ENCODE measurements around the gene NT5DC2.

The NT5DC2 gene

DNA sequence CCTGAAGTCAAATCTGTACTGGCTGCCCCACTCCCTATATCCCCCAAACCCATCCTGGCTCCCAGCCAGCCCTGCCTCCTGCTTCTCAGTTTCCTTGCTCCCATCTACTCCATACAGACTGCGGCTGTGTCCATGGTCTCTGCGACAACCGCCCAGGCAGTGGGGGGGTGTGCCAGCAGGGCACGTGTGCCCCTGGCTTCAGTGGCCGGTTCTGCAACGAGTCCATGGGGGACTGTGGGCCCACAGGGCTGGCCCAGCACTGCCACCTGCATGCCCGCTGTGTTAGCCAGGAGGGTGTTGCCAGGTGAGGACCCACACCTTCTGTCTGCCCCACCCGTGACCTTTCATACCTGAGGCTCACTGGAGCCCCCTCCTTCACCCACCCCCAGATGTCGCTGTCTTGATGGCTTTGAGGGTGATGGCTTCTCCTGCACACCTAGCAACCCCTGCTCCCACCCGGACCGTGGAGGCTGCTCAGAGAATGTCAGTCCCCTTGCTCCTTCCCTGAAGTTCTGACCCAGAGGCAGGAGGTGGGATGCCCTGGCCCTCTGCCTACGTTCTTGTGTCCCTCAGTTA is 23.8 kb downstream of the NT5DC2 start:
- no peak for DNase-seq (ENCODE audit: low read depth)

DNA sequence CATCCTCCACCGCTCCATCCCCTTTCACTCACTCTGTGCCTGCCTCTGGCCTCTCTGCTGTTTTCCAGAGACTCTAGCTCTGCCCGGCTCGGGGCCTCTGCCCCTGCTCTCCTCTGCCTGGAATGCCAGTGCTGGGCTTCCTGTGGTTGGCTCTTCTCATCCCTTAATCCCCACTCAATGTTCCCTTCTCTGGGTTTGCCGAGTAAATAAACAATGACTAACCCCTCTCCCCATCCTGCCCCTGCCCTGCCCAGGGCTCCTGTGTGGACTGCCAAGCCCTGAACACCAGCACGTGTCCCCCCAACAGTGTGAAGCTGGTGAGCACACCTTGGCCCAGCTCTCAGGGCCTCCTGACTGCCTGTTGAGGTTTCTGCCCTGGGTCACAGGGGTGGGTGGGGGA is 26.3 kb downstream of the NT5DC2 start:
- no peak for DNase-seq (ENCODE audit: low read depth)

DNA sequence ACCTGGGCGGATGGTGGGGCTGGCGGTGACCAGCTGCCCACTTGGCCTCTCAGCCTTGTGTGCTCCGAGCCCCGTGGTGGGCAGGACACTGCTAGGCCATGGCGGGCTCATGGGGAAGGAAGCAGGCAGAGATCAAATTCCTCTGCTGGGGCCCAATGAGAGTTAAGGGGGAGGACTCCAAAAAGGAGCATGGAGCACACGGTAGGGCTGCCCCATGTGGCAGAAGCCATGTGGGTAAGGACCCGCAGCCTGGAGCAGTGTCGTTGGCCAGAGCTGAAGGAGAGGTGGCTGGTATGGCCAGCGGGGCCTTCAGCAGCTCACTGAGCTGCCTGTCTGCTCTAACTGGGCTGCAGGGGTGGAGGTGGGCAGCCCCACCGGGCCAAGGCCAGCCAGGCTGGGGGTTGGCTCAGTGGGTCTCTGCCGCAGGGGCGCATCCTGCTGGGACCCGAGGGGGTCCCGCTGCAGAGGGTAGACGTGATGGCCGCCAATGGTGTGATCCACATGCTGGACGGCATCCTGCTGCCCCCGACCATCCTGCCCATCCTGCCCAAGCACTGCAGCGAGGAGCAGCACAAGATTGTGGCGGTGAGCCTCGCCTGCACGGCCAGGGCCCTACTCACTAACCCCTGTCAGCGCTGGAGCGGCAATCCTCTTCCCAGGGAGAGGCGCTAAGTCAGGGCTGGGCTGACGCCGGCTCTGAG is 27.2 kb downstream of the NT5DC2 start:
- DNase-seq (ENCODE audit: low read depth): no peak

DNA sequence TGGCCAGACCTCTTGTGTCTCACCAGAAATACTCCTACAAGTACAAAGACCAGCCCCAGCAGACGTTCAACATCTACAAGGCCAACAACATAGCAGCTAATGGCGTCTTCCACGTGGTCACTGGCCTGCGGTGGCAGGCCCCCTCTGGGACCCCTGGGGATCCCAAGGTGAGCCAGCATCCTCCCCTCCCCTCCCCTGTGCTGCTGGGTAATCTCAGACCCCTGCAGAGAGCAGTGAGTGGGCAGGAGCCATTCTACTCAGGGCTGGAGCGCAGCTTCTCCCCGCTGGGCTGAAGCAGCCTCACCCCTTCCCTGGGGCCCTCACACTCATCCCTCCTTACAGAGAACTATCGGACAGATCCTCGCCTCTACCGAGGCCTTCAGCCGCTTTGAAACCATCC is 28.7 kb downstream of the NT5DC2 start:
- no peak for DNase-seq (ENCODE audit: low read depth)

DNA sequence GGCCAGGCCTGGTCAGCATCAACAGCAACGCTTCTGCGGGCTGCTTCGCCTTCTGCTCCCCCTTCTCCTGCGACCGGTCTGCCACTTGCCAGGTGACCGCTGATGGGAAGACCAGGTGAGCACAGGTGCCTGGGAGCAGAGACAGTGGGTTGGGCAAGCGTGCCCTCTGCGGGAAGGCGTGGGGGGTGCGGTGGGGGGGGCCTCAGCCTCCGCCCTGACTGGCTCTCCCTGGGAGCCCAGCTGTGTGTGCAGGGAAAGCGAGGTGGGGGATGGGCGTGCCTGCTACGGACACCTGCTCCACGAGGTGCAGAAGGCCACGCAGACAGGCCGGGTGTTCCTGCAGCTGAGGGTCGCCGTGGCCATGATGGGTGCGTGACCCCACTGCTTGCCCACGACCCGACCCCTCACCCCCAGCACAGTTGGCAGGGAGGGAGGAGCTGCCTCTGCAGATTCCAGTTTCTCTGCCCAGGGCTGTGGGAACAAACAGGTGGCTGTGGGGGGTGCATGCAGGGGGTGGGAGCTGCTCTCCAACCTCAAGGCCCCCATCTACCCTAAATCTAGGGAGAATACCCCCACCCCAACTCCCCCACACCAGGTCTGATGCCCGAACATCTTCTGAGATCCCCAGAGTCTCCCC is 29.8 kb downstream of the NT5DC2 start:
- no peak for DNase-seq (ENCODE audit: low read depth)

DNA sequence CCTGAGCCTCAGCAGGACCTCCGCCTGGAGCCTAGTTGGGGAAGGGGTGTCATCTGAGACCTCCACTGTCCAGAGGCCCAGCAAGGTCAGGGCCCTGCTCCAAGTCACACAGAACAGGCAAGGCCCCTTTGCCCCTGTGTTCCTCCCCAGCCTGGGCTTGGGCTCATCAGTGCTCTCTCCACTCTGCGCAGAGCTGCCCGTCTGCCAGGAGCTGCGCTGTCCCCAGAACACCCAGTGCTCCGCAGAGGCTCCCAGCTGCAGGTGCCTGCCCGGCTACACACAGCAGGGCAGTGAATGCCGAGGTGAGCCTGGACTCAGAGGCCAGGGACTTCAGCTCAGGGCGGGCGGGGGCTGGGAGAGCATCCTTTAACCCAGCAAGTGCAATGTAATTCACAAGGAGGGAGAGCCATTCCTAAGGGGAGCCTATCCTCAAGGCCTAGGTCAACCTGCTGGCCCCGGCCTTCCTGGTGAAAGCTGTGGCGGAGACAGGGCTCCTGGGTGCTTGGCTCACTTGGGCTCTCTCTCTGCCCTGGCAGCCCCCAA is 30.8 kb downstream of the NT5DC2 start:
- no peak for DNase-seq (ENCODE audit: low read depth)

DNA sequence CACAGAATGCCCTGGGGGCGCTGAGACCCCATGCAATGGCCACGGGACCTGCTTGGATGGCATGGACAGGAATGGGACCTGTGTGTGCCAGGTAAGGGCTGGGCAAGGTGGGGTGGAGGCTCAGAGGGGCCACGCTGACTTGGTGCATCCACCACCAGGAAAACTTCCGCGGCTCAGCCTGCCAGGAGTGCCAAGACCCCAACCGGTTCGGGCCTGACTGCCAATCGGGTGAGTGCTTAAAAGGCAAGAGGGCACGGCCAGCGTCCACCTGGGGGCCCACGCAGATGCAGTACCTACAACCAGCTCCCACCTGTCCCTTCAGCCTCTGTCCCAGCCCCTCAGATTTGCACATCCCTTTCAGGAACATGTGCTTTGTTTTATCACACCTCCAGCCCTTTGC is 31.7 kb downstream of the NT5DC2 start:
- no peak for DNase-seq (ENCODE audit: low read depth)

DNA sequence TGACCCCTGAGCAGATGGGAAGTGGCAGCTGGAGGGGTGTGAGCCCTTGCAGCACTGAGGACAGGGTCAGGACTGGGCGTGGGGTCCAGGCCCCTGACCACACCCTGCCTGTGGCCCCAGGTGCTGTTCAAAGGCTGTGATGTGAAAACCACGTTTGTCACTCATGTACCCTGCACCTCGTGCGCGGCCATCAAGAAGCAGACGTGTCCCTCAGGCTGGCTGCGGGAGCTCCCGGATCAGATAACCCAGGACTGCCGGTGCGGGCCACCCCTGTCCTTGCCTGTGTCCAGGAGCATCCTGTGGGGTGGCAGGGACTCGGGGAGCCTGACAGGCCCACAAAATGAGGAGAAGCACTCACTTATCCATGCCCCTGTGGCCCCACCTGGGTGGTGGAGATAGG is 32.6 kb downstream of the NT5DC2 start:
- no peak for DNase-seq (ENCODE audit: low read depth)

DNA sequence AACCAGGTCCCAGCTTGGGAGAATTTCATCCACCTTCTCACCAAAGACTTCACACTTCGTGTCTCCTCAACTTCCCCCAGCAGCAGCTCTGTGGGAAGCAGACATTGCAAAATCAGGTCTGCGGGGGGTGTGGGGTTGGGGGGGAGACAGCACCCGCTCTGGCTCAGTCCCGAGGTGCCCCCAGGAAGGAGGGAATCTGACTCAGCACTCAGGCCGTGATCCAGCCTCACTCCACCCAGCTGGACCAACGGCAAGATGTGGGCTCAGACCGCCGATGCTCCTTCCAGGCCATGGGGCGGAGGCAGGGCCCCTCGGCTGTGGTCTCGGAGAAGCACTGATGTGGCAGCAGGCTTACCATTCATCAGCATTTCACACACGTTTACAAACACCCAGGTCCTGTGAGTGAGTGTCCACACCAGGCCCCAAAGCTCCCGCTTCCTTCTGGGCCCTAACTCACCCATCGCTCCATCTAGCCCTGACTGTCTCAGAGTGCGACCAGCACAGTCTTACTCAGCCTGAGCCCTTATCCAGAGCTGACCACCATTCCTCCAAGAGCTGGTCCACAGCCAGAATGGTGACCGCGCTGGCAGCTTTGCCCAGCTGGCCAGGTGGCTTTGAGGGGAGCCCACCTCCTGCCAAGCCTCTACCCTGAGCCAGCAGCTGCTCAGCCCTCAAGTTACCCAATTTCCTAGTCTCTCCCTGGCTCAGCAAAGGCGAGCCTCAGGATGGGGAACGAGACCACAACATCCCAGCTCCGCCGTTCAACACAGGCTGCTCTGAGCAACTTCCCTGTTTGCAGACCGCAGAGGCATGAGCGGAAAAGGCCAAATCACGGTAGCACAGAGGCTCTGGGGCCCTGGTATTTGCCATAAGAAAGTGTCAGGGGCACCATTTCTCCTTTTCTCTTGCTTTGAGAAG is 35.3 kb downstream of the NT5DC2 start:
- no peak for DNase-seq (ENCODE audit: low read depth)

DNA sequence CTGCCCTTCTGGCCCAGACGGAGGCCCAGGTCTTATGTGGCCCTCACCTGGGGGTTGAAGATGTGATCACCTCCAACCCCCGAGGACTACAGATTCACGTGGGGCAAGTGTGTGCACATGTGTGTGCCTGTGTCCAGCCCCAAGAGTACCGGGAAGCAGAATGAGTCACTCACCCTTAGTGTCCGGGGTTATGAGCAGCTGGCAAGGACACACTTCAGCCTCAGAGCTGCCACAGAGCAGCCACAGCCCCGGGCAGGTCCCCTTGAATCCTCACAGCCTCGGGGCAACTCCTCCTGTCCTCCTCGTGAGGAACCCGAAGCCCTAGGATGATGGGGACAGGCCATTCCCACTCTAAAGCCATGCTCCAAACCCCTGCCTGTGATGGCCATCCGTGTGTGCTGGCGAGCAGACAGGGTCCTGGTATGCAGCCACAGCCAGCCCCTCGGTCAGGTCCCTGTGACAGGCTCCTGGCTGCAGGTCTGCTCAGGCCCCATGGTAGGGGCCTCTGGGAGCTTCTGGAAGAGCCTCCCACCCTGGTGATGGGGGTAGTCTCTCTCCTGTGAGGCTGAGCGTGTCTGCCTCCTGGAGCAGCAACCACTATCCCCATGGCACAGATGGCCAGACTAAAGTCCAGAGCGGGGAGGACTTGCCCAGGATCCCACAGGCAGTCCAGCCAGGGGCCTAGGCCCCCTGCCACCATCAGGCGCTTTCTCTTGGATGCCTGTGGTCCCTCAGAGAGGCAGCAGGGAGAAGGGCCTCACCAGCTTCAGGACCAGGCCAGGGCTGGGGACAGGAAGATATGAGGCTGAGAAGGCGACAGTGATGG is 37.7 kb downstream of the NT5DC2 start:
- no peak for DNase-seq (ENCODE audit: low read depth)

DNA sequence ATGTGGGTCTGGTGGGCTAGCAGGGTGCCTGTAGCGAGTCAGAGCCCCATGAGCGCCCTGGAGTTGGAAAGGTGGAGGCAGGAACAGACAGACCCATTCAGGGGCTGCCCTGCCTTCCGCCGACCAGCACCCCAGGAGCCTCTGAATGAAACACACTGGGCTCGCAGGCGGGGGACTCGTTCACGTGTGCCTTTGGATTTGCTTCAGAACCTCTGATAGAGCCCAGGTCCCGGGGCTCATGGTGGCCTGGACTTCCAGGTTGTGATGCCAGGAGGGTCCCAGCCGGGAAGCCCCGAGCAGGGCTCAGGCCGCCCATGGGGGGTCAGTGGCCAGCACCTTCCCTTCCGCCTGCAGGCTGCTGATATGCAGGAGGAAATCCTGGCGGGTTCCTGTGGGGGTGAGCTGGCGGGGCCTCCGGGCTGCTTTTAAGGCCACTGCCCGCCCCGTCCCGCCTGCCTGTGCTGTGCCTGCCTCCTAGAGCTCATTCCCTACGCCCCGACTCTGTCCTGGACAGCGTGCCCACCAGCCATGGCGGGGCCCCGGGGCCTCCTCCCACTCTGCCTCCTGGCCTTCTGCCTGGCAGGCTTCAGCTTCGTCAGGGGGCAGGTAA is 38.7 kb downstream of the NT5DC2 start, which contains the start of gene STAB1:
Gene STAB1, plus strand, starts transcription at position 453 of the 610 bp plus-strand sequence. Its CDS starts 76 bp downstream, at position 529.
- DNase-seq (ENCODE audit: low read depth): no peak

DNA sequence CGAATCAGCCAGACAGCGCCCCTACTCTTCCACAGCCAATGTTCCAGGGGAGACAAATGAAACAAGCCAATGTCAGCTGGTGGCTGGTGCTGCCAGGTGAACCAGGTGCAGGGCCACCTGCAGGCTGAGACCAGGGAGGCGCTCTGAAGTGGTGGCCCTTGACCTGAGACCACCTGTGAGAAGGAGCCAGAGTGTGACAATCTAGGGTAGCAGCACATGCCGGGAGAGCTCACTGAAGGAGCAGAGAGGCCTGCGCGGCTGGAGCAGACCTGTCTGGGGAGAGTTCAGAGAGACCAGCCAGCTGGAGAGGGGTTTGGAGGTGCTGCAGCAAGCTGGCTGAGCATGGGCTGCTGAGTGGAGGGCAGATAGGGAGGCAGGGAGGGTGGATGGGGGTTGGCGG is 39.2 kb downstream of the NT5DC2 start:
- no peak for DNase-seq (ENCODE audit: low read depth)

DNA sequence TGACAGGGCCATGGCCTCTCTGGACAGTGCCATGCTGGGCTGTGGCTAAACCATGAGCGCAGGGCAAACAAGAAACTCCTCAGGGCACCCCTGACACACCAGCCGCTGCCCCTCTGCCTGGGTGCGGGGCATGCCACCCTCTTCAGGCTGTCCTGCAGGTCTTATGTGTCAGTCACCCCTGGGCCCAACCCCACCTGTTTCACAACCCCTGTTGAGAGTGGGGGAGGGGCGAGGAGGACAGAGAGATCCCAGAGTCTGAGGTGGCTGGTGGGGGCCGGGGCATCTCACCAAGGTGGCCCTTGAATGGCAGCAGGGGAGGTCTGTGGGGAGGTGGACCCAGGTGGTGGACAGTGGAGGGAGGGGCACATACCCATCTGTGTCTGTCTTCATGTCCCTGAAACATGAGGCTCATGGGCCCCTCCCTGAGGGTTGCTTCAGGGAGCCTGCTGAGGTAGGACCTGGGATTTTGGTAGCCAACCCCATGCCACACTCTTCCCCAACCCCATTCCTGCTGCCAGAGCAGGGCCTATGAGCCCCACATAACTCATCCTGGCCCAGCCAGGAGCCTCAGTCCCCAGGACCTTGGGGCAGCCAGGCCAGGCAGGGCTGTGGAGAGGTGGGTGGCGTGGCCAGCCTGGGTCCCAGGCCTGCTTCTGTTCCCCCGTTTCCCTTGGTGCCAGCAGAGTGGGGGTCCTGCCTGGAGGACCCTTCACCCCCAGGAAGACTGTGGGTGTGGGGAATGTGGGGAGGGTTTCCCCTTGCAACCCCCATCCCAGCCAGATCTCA is 40.2 kb downstream of the NT5DC2 start:
- no peak for DNase-seq (ENCODE audit: low read depth)

DNA sequence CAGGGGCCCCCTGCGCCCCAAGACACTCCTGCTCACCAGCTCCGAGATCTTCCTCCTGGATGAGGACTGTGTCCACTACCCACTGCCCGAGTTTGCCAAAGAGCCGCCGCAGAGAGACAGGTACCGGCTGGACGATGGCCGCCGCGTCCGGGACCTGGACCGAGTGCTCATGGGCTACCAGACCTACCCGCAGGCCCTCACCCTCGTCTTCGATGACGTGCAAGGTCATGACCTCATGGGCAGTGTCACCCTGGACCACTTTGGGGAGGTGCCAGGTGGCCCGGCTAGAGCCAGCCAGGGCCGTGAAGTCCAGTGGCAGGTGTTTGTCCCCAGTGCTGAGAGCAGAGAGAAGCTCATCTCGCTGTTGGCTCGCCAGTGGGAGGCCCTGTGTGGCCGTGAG is 41.6 kb downstream of the NT5DC2 start:
- no peak for DNase-seq (ENCODE audit: low read depth)

DNA sequence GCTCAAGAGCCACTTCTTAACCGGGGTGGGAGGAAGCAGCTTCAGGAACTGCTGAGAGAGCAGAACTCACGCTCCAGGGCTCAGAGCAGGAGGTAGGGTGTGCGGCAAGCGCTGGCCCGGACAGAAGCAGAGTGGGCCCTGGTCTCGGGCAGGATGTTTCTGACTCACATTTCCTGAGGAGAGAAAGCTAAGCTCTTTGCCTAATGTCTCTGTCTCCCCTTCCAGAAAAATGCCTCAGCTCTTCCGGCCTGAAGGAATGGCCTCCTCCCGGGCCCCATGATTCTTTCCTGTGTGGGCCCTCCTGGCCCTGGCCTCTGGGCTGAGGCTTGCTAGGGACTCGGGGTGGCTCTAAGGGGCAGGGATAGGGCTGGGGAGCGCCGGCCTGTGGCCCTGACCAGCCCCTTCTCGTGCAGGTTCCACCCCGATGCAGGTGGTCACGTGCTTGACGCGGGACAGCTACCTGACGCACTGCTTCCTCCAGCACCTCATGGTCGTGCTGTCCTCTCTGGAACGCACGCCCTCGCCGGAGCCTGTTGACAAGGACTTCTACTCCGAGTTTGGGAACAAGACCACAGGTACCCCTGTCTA is 42.6 kb downstream of the NT5DC2 start:
- DNase-seq (ENCODE audit: low read depth): no peak

DNA sequence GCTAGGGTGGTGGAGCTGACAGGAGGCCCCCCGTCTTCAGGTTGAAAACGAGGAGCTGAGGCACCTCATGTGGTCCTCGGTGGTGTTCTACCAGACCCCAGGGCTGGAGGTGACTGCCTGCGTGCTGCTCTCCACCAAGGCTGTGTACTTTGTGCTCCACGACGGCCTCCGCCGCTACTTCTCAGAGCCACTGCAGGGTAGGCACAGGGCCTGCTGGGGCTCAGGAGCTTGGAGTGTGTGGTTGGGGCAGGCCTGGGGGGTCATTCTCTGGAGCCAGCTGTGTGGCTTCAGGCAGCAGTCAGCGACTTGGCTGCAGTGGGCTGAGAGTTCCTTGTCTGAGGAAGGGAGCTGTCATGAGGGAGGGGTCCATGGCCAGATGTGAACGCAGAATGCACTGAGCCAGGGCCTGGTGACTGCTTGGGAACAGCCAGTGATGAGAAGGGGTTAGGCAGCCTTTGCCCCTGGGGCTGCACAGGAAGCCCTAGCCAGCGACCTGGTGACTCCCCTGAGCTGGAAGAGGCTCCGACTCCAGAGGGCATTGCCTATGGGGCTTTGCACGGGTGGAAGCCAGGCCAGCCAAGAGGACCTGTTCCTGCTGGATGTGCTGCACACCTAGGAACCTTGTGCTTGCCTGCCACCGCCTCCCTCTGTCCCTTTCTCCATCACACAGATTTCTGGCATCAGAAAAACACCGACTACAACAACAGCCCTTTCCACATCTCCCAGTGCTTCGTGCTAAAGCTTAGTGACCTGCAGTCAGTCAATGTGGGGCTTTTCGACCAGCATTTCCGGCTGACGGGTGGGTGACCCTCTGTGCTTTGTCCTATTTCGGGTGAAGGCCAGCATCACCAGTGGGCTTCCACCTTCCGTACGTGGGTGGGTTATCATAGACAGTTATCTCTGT is 43.4 kb downstream of the NT5DC2 start:
- no peak for DNase-seq (ENCODE audit: low read depth)

DNA sequence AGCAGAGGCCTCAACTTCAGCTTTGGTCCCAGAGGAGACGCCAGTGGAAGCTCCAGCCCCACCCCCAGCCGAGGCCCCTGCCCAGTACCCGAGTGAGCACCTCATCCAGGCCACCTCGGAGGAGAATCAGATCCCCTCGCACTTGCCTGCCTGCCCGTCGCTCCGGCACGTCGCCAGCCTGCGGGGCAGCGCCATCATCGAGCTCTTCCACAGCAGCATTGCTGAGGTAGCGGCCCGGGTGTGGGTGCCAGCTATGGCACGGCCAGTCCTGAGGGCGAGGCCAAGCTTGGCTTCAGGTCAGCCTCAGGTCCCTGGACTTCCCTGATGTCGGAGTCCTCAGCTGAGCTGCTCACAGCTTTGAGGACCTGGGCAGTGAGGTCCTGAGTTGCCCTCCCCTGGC is 44.2 kb downstream of the NT5DC2 start:
- no peak for DNase-seq (ENCODE audit: low read depth)

DNA sequence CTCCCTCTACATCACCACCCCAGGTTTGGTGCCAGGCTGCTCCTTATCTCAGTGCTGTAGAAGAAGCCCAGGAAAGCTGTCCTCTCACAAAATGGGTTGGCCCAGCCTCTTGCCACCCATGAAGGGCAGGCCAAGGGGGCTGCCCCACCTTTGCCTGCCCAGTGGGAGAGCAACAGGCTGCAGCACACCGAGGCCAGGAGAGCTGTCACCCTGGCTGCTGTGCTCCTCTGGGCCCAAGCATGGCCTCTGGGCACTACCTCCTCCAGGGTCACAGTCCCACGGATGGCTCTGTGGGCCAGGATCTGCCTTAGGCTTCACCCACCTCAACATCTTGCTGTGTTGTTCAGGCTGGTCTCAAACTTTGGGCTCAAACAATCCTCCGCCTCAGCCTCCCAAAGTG is 44.9 kb downstream of the NT5DC2 start:
- no peak for DNase-seq (ENCODE audit: low read depth)
